RWPE1 (cell line): ENCODE data around the gene HYCC1.

ENCODE experiments used
- CTCF ChIA-PET: fragments of 350-600 bp; sonication (Branson Sonifier 250); formaldehyde crosslinking; extraction: SDS; loops from one replicate; lab custom pipeline; 2021; lab: Yijun Ruan, JAX
- POLR2A ChIA-PET: fragments of 400-600 bp; formaldehyde crosslinking; extraction: SDS; loops from one replicate; lab custom pipeline; 2020; ENCODE audit warnings: antibody characterized with exemption; ENCODE audit not compliant: low non-redundant PET; lab: Yijun Ruan, JAX
- DNase-seq: peaks from one replicate; pipeline ENCODE4 v3.0.0; 2012; ENCODE audit warnings: low spot score
- H3K27ac ChIP-seq: fragments of 450-650 bp; 2 replicates; pipeline ENCODE4 v1.5.1; 2017
- TF ChIP-seq, protein P1 (sequence below): fragments of 450-650 bp; conservative IDR thresholded peaks from 2 replicates; pipeline ENCODE4 v1.5.1; 2017; ENCODE audit warnings: low read depth, mild to moderate bottlenecking

The HYCC1 gene

GRCh38 chr7:22972207-22972606 lies 41.7 kb downstream of the HYCC1 start:
- ChIA-PET CTCF (interaction anchor here (0.6 kb wide), 1 partner anchor 150 kb away, joined by 4 read pairs; the partner anchor contains the start of gene TOMM7), POLR2A (no interaction called here)

GRCh38 chr7:22969010-22969431 lies 44.9 kb downstream of the HYCC1 start:
- ChIA-PET POLR2A (no interaction called here), CTCF (no interaction called here)
- H3K27ac ChIP-seq, result no peak overlapping the region
- TF ChIP-seq, protein P1, sequence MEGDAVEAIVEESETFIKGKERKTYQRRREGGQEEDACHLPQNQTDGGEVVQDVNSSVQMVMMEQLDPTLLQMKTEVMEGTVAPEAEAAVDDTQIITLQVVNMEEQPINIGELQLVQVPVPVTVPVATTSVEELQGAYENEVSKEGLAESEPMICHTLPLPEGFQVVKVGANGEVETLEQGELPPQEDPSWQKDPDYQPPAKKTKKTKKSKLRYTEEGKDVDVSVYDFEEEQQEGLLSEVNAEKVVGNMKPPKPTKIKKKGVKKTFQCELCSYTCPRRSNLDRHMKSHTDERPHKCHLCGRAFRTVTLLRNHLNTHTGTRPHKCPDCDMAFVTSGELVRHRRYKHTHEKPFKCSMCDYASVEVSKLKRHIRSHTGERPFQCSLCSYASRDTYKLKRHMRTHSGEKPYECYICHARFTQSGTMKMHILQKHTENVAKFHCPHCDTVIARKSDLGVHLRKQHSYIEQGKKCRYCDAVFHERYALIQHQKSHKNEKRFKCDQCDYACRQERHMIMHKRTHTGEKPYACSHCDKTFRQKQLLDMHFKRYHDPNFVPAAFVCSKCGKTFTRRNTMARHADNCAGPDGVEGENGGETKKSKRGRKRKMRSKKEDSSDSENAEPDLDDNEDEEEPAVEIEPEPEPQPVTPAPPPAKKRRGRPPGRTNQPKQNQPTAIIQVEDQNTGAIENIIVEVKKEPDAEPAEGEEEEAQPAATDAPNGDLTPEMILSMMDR, result no peak
- DNase-seq, result no peak

More at GRCh38 chr7:22972207-22972606, 41.7 kb downstream of the HYCC1 start:
- no peak for DNase-seq
- TF ChIP-seq, protein P1, result no peak
- H3K27ac ChIP-seq, result no peak overlapping the region
